Measurements from ENCODE around the gene VEGFC.

The VEGFC gene

DNA sequence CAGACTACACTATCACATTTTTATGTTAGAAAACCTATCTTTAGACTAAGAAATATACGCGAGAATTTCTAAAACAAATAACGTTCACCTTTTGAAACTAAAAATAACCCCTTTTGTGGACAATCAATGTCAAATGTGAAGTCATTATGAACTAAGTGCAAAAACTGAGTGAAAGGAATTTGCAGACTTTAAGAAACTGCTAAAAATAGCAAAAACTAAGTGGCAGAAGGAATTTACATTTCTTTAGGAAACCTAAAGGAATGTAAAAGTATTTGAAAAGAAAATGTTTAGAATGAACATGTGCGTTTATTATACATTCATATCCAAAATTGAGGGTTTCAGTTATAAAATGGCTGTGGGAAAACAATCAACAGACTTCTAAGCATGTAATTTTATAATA lies 58.3 kb downstream of the VEGFC start:
- FAIRE-seq: no peak
- TF ChIP-seq POLR2A (IDR thresholded peaks at IDR 0.05; ENCODE audit: low read depth, low read length): no peak
- TF ChIP-seq POLR2AphosphoS5 (IDR thresholded peaks at IDR 0.05; ENCODE audit: low read depth, low read length): no peak
- no peak for TF ChIP-seq TAF1 (IDR thresholded peaks at IDR 0.05; ENCODE audit: borderline replicate concordance, low read depth, low read length)
- DNase-seq (ENCODE audit: insufficient read length): no peak

GRCh38 chr4:176729489-176729888 lies 63.2 kb downstream of the VEGFC start:
- DNase-seq (ENCODE audit: insufficient read length): no peak
- TF ChIP-seq POLR2AphosphoS5 (IDR thresholded peaks at IDR 0.05; ENCODE audit: low read depth, low read length) (no peak), POLR2A (IDR thresholded peaks at IDR 0.05; ENCODE audit: low read depth, low read length) (no peak)
- no peak for FAIRE-seq

GRCh38 chr4:176726803-176727202 lies 65.9 kb downstream of the VEGFC start:
- FAIRE-seq (no peak), DNase-seq (ENCODE audit: insufficient read length) (no peak)
- no peak for TF ChIP-seq POLR2AphosphoS5 (IDR thresholded peaks at IDR 0.05; ENCODE audit: low read depth, low read length)
- no peak for TF ChIP-seq POLR2A (IDR thresholded peaks at IDR 0.05; ENCODE audit: low read depth, low read length)
- no peak for TF ChIP-seq TAF1 (IDR thresholded peaks at IDR 0.05; ENCODE audit: borderline replicate concordance, low read depth, low read length)

DNA sequence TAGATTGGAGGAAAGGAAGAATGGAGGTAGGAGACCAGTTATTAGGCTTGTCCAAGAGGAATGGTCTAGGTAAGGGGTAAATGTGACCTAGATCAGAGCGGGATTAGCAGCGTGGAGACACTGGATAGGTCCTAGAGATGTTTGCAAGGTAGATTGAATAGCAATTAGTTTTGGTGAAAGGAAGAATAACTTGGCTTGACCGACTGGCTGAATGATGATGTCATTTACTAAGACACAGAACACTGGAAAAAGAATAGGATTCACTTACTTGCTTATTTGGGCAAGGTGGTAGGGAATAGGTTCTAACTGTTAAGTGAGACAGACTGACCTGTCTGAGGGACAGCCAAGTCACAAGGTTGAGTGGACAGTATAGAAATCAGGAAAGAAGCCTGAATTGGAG lies 71.3 kb downstream of the VEGFC start:
- no peak for DNase-seq (ENCODE audit: insufficient read length)
- FAIRE-seq: no peak
- TF ChIP-seq POLR2A (IDR thresholded peaks at IDR 0.05; ENCODE audit: low read depth, low read length) (no peak), POLR2AphosphoS5 (IDR thresholded peaks at IDR 0.05; ENCODE audit: low read depth, low read length) (no peak), TAF1 (IDR thresholded peaks at IDR 0.05; ENCODE audit: borderline replicate concordance, low read depth, low read length) (no peak)

GRCh38 chr4:176718881-176719280 lies 73.8 kb downstream of the VEGFC start:
- DNase-seq (ENCODE audit: insufficient read length) (no peak), FAIRE-seq (no peak)
- no peak for TF ChIP-seq POLR2AphosphoS5 (IDR thresholded peaks at IDR 0.05; ENCODE audit: low read depth, low read length)

DNA sequence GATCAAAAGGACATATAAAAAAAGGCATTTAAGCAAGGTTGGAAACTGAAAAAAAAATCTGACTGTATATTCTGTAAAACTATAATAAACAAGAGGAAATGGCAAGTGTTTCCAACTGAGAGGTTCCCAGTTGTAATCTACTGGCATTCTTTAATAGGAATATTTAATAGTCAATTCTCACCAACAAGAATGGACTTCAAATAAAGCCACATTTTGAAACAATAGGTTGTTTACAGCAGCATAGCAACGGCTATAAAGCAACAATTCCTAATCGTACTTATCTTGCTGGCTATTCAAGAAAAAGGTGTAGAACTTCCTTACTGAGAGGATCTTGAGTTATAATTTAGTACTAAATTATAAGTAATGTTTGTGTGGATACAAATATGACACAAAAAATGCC lies 75.5 kb downstream of the VEGFC start:
- FAIRE-seq (no peak), DNase-seq (ENCODE audit: insufficient read length) (no peak)
- TF ChIP-seq TAF1 (IDR thresholded peaks at IDR 0.05; ENCODE audit: borderline replicate concordance, low read depth, low read length) (no peak), POLR2AphosphoS5 (IDR thresholded peaks at IDR 0.05; ENCODE audit: low read depth, low read length) (no peak), POLR2A (IDR thresholded peaks at IDR 0.05; ENCODE audit: low read depth, low read length) (no peak)

- no peak for TF ChIP-seq POLR2A (IDR thresholded peaks at IDR 0.05; ENCODE audit: low read depth, low read length)
- TF ChIP-seq POLR2AphosphoS5 (IDR thresholded peaks at IDR 0.05; ENCODE audit: low read depth, low read length): no peak
- no peak for TF ChIP-seq TAF1 (IDR thresholded peaks at IDR 0.05; ENCODE audit: borderline replicate concordance, low read depth, low read length)
- FAIRE-seq: no peak
- DNase-seq (ENCODE audit: insufficient read length): no peak
These were observed 83.3 kb downstream of the VEGFC start for GRCh38 chr4:176709417-176709816.

DNA sequence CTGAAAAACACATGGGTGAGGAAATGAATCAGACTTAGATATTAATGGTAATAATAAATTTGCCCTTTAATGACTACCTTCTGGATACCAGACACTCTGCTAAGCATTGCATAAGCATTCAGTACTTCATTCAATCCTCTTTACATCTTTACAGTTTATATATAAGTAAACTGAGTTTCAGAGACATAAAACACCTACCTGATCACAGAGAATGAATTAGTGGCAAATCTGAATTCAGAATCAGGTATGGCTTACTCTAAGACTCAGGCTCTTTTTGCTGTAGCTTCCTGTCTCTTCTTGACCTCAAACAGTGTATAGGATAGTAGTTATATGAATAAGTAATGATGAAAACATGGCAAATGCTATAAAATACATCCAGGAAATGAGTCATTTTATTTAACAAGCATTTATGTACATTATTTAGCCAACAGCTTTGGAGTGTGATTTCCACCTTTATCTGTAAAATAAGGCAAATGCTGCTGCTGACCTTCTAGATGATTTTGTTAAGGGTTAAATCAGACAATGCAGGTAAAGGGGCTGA lies 83.9 kb downstream of the VEGFC start:
- DNase-seq (ENCODE audit: insufficient read length) (no peak), FAIRE-seq (no peak)
- TF ChIP-seq POLR2AphosphoS5 (IDR thresholded peaks at IDR 0.05; ENCODE audit: low read depth, low read length) (no peak), TAF1 (IDR thresholded peaks at IDR 0.05; ENCODE audit: borderline replicate concordance, low read depth, low read length) (no peak), POLR2A (IDR thresholded peaks at IDR 0.05; ENCODE audit: low read depth, low read length) (no peak)

GRCh38 chr4:176690716-176691115 lies 102.0 kb downstream of the VEGFC start:
- no peak for TF ChIP-seq POLR2A (IDR thresholded peaks at IDR 0.05; ENCODE audit: low read depth, low read length)
- TF ChIP-seq POLR2AphosphoS5 (IDR thresholded peaks at IDR 0.05; ENCODE audit: low read depth, low read length): no peak
- no peak for TF ChIP-seq TAF1 (IDR thresholded peaks at IDR 0.05; ENCODE audit: borderline replicate concordance, low read depth, low read length)
- DNase-seq (ENCODE audit: insufficient read length): no peak
- no peak for FAIRE-seq

DNA sequence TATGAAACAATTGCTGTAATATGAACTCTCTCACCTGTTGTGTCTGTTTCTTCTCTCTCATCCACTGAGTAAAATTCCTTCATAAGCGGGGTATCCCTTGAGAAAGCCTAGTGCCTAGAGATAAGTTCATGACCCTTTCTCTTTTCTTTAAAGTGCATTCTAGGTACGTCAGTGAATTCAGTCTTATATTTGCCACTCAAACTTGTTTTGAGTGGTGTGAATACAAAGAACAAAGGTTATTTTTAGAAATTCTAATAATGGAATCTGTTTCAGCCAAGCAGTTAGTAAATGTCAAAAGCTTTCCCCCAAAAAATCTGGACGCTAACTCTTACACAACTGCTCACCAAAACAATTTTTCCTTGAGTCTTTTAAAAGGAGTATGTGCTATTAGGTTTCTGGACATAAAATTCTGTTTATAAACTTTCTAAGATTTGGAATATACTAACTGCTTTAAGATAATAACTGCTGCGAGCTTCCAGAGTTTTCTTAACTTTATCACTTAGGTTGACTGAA lies 112.0 kb downstream of the VEGFC start:
- TF ChIP-seq TAF1 (IDR thresholded peaks at IDR 0.05; ENCODE audit: borderline replicate concordance, low read depth, low read length) (no peak), POLR2A (IDR thresholded peaks at IDR 0.05; ENCODE audit: low read depth, low read length) (no peak), POLR2AphosphoS5 (IDR thresholded peaks at IDR 0.05; ENCODE audit: low read depth, low read length) (no peak)
- DNase-seq (ENCODE audit: insufficient read length): no peak
- FAIRE-seq: no peak

DNA sequence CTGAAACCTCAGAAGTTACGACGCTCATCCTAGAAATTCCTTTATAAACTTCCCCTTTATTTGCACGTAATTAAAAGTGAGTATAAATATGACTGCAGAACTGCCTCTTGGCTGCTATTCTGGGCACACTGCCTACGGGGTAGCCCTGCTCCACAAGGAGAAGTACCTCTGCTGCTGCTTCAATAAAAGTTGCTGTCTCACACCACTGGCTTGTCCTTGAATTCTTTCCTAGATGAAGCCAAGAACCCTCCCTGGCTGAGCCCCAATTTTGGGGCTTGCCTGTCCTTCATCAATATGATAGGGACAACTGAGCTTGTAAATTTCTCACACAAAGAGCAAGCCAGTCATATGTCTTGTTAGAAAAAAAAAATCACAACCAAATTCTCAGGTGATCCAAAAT lies 115.8 kb downstream of the VEGFC start:
- no peak for TF ChIP-seq POLR2A (IDR thresholded peaks at IDR 0.05; ENCODE audit: low read depth, low read length)
- TF ChIP-seq POLR2AphosphoS5 (IDR thresholded peaks at IDR 0.05; ENCODE audit: low read depth, low read length): no peak
- TF ChIP-seq TAF1 (IDR thresholded peaks at IDR 0.05; ENCODE audit: borderline replicate concordance, low read depth, low read length): no peak
- FAIRE-seq: no peak
- DNase-seq (ENCODE audit: insufficient read length): no peak

DNA sequence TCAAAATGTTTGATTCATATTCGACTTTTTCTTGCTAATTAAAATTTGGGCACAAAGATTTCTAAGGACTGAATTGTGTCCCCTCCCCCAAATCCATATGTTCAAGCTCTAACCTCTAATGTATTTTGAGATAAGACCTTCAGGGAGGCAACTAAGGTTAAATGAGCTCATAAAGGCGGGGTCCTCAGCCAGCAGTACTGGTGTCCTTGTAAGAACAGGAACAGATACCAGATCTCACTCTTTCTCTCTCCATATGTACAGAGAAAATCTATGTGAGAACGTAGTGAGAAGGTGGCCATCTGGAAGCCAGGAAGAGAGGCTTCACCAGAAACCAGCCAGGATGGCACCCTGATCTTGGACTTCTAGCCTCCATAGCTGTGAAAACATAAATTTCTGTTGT lies 116.9 kb downstream of the VEGFC start:
- DNase-seq (ENCODE audit: insufficient read length): no peak
- no peak for FAIRE-seq
- no peak for TF ChIP-seq TAF1 (IDR thresholded peaks at IDR 0.05; ENCODE audit: borderline replicate concordance, low read depth, low read length)
- TF ChIP-seq POLR2A (IDR thresholded peaks at IDR 0.05; ENCODE audit: low read depth, low read length): no peak
- TF ChIP-seq POLR2AphosphoS5 (IDR thresholded peaks at IDR 0.05; ENCODE audit: low read depth, low read length): no peak

DNA sequence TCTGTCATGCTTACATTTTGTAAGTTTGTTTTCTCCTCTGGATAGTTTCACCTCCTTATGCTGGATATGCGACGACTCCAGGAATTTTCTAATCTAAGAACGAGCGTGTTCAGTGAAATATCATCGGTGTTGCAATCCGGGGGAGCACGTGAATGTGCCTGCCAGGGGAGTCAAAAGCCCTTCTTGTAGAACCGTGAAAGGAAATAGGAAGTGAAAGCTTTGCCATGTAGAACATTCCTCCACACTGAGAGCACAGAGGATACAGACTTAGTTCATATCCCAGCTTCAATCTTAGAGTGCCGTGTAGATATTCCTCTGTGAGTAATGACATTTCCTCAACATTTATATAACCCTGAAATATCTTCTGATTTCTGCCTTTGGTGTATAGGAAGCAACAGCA lies 121.2 kb downstream of the VEGFC start:
- no peak for TF ChIP-seq TAF1 (IDR thresholded peaks at IDR 0.05; ENCODE audit: borderline replicate concordance, low read depth, low read length)
- no peak for TF ChIP-seq POLR2A (IDR thresholded peaks at IDR 0.05; ENCODE audit: low read depth, low read length)
- TF ChIP-seq POLR2AphosphoS5 (IDR thresholded peaks at IDR 0.05; ENCODE audit: low read depth, low read length): no peak
- FAIRE-seq (no peak), DNase-seq (ENCODE audit: insufficient read length) (no peak)
